Motor neuron (in vitro differentiated cells): ENCODE results near the gene KIDINS220. TPM values are rescaled to one million over a fixed set of nuclear protein-coding genes. Genes with fewer than 3 reads are reported as not detected.

Experiments used
- ATAC-seq, 8 experiments: fragments of 200-7000 bp; cut with Tn5 transposase; replicated peaks in 6 of 8; 2 replicates each; pipeline ENCODE4 v1.8.0; 2021; ENCODE audit warnings: mild to moderate bottlenecking in 8 of 8, moderate library complexity in 8 of 8
- H3K27ac ChIP-seq, 2 donors: fragments of 250-450 bp; sonication (Bioruptor Pico); 2 replicates each; pipeline ENCODE4 v1.9.0; 2021; ENCODE audit warnings: antibody characterized with exemption in 2 of 2, mild to moderate bottlenecking in 2 of 2, moderate library complexity in 1 of 2
- H3K4me1 ChIP-seq, 2 donors: fragments of 250-450 bp; sonication (Bioruptor Pico); replicated peaks in 1 of 2; 2 replicates each; pipeline ENCODE4 v1.6.1; 2021; ENCODE audit warnings: antibody characterized with exemption in 2 of 2, mild to moderate bottlenecking in 2 of 2, moderate library complexity in 1 of 2
- H3K4me3 ChIP-seq, 5 donors: fragments of 250-450 bp; sonication (Bioruptor Pico); 2 replicates each; pipeline ENCODE4 v1.9.0; 2021; ENCODE audit warnings: antibody characterized with exemption in 5 of 5, mild to moderate bottlenecking in 5 of 5, moderate library complexity in 4 of 5
- WGBS, 10 experiments: fragments of 450-650 bp; shearing (Covaris generic); methylation state at CpG; one replicate each; pipeline ENCODE4 v1.0.0; 2022; 5-methylcytosine and 5-hydroxymethylcytosine counted together
- in situ Hi-C, 9 experiments: fragments of 400-800 bp; cut with MboI; loops; one replicate each; pipeline ENCODE4 v1.15.0; 2021; ENCODE audit warnings: low sequenced_read_pairs in 9 of 9, low pct_unique_long_range_greater_than_20kb in 2 of 9; ENCODE audit not compliant: unreplicated experiment in 9 of 9
- total RNA-seq, 8 experiments: library from RNA; unstranded; fragments of 300-600 nt; gene quantifications; 2 replicates each; pipeline versions ENCODE4 v1.2.3 to v1.2.4, GENCODE V29; 2022

KIDINS220 gene
- total RNA-seq, 8 experiments from 2014 or later, result 33.3 to 202 (median 147) TPM

DNA sequence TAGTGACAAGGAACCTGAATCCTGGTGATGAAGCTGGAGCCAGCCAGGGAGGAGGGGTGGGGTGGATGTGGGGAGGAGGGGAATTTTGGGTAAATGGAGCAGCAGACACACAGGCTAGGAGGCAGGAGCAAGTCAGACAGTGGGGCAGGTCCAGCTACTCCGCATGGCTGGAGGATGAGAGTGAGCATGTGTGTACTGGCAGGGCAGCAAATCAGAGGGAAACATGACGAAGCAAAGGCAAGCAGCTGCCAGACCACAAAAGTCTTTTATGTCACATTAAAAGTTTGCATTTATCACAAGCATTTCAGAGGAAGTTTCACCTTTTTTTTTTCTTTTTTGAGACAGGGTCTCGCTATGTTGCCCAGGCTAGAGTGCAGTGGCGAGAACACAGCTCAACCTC, 11.9 kb upstream of the KIDINS220 start:
- ATAC-seq, result no peak

DNA sequence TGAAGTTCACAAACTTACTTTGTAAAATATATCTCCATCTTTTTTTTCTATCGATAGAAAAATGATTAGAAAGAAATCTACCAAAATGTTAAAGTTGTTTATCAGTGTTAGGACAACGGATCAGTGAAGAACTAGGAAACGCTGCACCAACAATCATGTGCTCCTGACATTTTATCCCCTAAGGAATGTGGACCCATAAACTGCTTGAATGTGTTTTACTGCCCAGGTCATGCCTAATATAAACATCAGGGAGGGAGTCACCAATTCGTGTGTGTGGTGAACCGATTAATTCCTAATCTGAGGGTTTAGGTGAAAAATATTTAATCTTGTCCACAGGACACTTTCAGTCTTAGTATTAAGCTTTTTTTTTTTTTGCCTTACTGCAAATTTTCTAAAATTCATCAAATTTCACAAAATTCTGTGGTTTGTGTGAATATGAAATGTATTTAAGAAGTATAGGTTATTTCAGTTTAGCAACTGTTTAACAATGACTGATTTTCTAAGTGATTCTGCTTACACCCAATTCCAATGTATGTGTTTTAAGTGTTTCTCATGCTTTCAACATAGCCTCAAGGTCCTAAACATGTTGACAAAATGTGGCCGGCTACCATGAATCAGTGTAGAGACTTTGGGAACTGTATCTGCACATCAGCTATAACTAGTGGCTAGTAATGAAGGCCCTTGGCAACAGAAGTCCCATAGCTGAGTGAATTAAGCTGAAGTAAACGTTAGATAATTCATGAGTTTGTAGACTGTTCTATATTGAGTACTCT, 11.1 kb upstream of the KIDINS220 start:
- Histone ChIP-seq H3K4me3 (no peak overlapping the region), H3K4me1 (peaks cover 0 to 2% of the 10 kb centered on the region in 2 donors), H3K27ac (no peak overlapping the region)
- ATAC-seq, result no peak
- WGBS, 10 experiments, result 68 to 94% (median 86%) methylated on average over 3 to 7 of the region's 7 CpGs
- in situ Hi-C loops, result no loop called here

More for the DNA sequence above, 11.9 kb upstream of the KIDINS220 start:
- H3K27ac ChIP-seq, result no peak overlapping the region
- H3K4me1 ChIP-seq, result peaks cover 2 to 5% of the 10 kb centered on the region in 2 donors
- in situ Hi-C loops, result no loop called here
- WGBS, 10 experiments, result 65 to 100% (median 97%) methylated on average over 1 to 4 of the region's 4 CpGs; no CpG with 5 or more reads in 5 of the 10 experiments
- H3K4me3 ChIP-seq, result no peak overlapping the region

DNA sequence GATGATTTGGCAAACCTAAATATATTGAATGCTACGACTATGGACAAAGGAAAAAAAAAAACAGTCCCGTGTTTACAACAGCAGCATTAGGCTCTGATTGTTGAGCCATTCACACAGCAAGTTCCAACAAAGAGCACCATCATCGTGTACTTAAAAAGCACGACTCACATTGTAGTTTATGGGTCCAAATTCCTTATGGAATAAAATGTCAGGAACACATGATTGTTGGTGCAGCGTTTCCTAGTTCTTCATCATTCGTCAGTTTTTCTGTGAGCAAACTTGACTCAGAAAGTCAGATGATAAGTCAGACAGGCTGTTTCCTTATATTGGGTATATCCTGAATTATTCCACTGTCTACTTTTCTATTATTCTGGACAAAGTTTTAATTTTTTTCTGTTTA, 10.0 kb upstream of the KIDINS220 start:
- 51 to 100% (median 89%) methylated on average over 1 to 6 of the region's 6 CpGs for WGBS, 10 experiments
- Histone ChIP-seq H3K27ac (no peak overlapping the region), H3K4me1 (peaks cover 0 to 2% of the 10 kb centered on the region in 2 donors), H3K4me3 (no peak overlapping the region)
- in situ Hi-C loops, result no loop called here
- no peak for ATAC-seq

DNA sequence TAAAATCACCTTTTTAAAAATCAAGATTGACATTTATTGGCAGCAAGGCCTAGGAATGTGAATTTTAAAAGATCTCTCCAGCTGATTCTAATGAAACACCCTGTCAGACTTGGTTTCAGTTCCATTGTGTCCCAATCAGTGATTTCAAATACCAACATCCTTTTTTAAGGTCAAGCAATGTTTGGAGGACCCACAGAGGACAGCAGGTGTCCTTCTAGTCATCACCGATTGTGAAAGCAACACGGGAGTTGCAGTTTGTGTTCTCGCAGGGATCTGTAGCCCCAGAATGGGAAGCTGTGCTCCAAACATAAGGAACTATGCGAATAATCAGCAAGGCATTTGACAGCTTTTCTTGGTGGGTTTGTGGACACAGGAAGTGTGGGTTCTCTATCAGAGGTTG, 4.5 kb upstream of the KIDINS220 start:
- H3K4me1 ChIP-seq, result peaks cover 3 to 4% of the 10 kb centered on the region in 2 donors
- no peak overlapping the region for H3K4me3 ChIP-seq
- 79 to 100% (median 86%) methylated on average over 2 to 4 of the region's 4 CpGs; no CpG with 5 or more reads in 3 of the 10 experiments for WGBS, 10 experiments
- in situ Hi-C loops, result no loop called here
- no peak for ATAC-seq
- no peak overlapping the region for H3K27ac ChIP-seq

DNA sequence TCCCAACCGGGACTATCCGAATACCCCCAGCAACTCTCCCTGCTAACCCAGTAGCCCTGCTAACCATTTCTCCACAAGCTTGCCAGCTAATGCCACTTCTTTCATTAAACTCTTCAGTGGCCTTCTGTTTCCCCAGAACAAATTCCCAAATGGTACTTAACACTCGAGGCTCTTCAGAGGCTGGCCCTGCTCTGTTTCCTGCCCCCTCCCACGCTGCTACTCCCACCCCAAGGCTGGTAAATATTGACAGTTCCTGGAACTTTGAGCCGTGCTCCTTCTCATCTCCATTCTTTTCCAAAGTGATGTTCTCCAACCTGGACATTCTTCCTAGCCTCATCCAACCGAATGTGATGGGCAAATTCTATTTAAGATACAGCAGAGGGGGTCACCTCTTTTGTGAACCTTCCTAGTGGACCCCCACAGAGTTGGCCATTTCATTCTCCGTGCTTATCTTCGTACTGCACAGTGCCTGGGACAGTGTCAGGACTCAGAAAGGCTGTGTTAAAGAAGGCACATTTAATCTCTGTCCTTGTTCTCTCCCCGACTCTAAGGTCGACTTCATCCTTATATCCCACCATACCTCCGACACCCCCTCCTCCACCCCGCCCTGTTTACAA, 3.2 kb upstream of the KIDINS220 start:
- 0 to 100% (median 75%) methylated on average over 1 to 6 of the region's 12 CpGs; no CpG with 5 or more reads in 5 of the 10 experiments for WGBS, 10 experiments
- in situ Hi-C loops, result no loop called here
- no peak for ATAC-seq

DNA sequence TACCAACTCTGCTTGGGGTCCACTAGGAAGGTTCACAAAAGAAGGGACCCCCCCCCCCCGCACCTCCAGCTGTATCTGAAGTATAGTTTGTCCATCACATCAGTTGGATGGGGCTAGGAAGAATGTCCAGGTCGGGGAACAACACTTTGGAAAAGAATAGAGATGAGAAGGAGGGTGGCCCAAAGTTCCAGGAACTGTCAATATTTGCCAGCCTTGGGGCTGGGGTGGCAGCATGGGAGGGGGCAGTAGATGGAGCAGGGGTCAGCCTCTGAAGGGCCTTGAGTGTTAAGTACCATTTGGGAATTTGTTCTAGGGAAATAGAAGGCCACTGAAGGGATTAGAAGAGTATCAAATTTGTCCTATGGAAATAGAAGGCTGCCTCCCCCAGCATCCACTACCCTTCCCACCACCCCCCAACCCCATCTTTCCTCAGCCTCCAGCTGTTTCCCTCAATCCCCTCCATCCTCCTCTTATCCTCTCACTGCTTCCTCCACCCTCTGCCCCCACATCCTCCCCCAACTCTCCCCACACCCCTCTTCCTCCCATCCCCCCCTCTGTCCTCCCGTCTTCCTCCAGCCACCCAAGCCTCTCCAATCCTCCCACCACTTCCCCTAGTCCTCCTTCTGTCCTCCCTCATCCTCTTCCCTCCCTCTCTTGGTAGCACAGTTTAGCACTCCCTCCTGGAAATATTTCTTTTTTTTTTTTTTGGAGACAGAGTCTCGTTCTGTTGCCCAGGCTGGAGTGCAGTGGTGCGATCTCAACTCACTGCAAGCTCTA, 2.0 kb upstream of the KIDINS220 start:
- 0 to 100% (median 70%) methylated on average over 1 to 3 of the region's 5 CpGs; no CpG with 5 or more reads in 4 of the 10 experiments for WGBS, 10 experiments
- Histone ChIP-seq H3K4me1 (peaks cover 12 to 20% of the 10 kb centered on the region in 2 donors), H3K4me3 (no peak overlapping the region), H3K27ac (no peak overlapping the region)
- in situ Hi-C loops, result no loop called here
- ATAC-seq, result no peak

More for the DNA sequence above, 3.2 kb upstream of the KIDINS220 start:
- Histone ChIP-seq H3K4me3 (no peak overlapping the region), H3K4me1 (peaks cover 8% of the 10 kb centered on the region in 2 donors), H3K27ac (no peak overlapping the region)

DNA sequence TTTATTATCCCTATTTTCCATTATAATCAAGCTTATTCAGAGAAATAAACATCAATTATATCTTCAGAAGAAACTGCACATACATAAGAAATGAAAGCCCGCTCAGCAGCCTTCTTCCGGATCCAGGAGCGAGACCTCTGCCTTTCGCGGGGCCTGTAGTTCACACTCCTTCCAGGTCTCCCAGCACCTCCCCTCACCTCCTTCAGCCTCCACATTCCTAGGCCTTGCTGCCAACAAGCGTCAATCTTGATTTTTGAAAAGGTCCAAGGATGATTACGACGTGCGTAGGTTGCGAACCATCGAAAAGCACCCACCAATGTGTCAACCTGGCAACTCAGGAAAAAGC, 355 bp upstream of the KIDINS220 start:
- peaks cover 12 to 30% of the 10 kb centered on the region in 2 donors for H3K4me1 ChIP-seq
- peak in 5 of 8 experiments; percentile 30 to 61 (median 46) for ATAC-seq
- in situ Hi-C loops, result no loop called here
- H3K4me3 ChIP-seq, result peak overlapping the region; percentile 91 to 100 (median 98)
- H3K27ac ChIP-seq, result no peak overlapping the region
- WGBS, 10 experiments, result 73 to 93% (median 83%) methylated on average over 2 to 11 of the region's 11 CpGs; no CpG with 5 or more reads in 3 of the 10 experiments

DNA sequence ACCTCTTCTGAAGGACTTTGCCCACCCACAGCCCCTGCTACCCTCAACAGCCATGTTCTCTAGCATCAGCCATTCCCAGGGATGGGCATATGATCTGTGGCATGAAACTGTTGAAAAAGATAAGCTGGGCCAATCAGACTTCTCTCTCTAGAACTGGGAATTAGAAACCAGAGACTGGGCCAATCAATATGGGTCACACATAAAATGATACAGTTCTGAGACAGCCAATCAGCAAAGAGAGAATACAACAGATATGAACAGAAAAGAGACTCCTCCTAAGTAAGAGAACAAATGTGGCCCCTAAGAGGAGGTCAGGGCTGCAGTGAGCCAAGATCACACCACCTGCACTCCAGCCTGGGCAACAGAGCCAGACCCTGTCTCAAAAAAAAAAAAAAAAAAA, 2.1 kb downstream of the KIDINS220 start:
- H3K27ac ChIP-seq, result no peak overlapping the region
- peaks cover 12 to 46% of the 10 kb centered on the region in 2 donors for H3K4me1 ChIP-seq
- no peak for ATAC-seq
- in situ Hi-C loops, result no loop called here
- H3K4me3 ChIP-seq, result peak overlapping the region in 3 of 5 donors; percentile 91 to 100 (median 99)

DNA sequence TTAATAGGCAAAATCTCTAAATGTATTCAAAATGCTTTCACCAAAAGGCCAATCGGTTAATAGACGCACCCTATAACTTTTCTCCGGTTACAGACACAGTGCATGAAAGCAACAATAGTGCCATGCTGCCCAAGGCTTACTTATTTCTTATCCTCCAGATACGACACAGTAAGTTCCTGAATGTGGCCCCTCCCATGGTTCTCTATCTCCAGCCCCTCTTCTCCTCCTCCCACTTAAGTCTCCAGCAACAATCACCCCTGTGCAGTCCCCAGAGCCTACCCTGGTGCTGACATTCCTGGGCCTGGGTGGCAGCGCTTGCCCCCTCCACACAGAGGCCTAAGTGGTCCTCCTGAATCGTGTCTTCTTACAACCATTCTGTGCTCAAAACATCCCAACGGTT, 3.6 kb downstream of the KIDINS220 start:
- in situ Hi-C loops, result no loop called here
- Histone ChIP-seq H3K4me3 (no peak overlapping the region), H3K4me1 (peaks cover 12 to 46% of the 10 kb centered on the region in 2 donors), H3K27ac (no peak overlapping the region)
- WGBS, 10 experiments, result 70 to 100% (median 96%) methylated on average over 1 to 6 of the region's 7 CpGs; no CpG with 5 or more reads in 1 of the 10 experiments
- ATAC-seq, result no peak

DNA sequence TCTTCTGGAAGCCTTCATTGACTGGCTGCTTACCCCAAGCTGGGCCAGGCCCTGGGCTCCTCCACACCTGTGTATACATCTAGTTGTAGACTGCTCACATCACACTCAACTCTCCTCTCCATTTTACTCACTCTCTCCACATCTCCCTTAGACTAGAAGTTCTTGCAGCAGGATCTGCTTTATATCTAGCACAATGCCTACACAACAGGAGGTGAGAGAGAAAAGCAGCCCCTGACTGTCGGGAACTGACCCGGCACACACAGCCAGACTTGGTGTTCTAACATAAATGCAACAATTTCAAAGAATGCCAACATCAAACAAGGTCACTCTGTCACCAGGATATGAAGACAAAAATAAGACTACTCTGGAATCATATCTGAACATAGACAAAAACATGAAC, 5.9 kb downstream of the KIDINS220 start:
- no peak for ATAC-seq

DNA sequence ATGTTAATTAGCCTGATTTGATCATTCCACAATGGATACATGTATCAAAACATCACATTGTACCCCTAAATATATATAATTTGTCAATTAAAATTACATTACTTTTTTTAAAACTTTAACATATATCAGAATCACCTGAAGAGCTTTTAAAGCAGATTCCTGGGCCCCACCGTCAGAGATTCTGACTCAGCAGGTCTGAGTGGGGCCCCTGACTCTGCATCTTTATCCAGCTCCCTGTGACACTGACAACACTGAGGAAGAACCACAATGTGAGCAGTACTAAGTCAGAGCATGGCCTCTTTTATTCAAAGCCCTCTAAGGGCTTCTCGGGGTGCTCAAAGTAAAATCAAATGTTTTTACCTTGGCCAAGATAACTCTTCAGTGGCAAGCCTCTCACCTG, 9.7 kb downstream of the KIDINS220 start:
- 78 to 100% (median 87%) methylated on average over 1 to 2 of the region's 2 CpGs; no CpG with 5 or more reads in 4 of the 10 experiments for WGBS, 10 experiments
- in situ Hi-C loops, result no loop called here
- Histone ChIP-seq H3K4me3 (no peak overlapping the region), H3K27ac (no peak overlapping the region), H3K4me1 (peaks cover 0 to 15% of the 10 kb centered on the region in 2 donors)
- no peak for ATAC-seq

More for the DNA sequence above, 5.9 kb downstream of the KIDINS220 start:
- Histone ChIP-seq H3K4me3 (no peak overlapping the region), H3K4me1 (peaks cover 9 to 42% of the 10 kb centered on the region in 2 donors), H3K27ac (no peak overlapping the region)
- WGBS, 10 experiments, result 0 to 100% (median 60%) methylated on average over 1 to 2 of the region's 2 CpGs; no CpG with 5 or more reads in 5 of the 10 experiments
- in situ Hi-C loops, result no loop called here

DNA sequence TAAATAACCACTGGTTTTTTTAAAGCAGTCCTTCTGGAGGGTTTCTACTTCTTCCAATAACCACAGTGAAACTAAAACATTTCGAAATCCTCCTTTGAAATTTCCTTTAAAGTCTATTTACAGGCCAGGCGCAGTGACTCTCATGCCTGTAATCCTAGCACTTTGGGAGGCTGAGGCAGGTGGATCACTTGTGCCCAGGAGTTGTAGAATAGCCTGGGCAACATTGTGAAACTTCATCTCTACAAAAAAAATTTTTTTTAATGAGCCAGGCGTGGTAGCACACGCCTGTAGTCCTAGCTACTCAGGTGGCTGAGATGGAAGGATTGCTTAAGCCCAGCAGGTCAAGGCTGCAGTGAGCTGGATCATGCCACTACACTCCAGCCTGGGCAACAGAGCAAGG, 15.2 kb downstream of the KIDINS220 start:
- Histone ChIP-seq H3K4me1 (peaks cover 4 to 6% of the 10 kb centered on the region in 2 donors), H3K4me3 (no peak overlapping the region), H3K27ac (no peak overlapping the region)
- WGBS, 10 experiments, result 80 to 100% (median 93%) methylated on average over 1 to 4 of the region's 4 CpGs; no CpG with 5 or more reads in 3 of the 10 experiments
- in situ Hi-C loops, result no loop called here
- no peak for ATAC-seq
